GM18508 (cell line): Measurements from ENCODE around the gene TAF1B.

Source experiments
- ATAC-seq: cut with Tn5 transposase; IDR thresholded peaks from one replicate; pipeline ENCODE4 v1.9.1; 2021; ENCODE audit warnings: moderate number of reproducible peaks; ENCODE audit not compliant: insufficient read depth, unreplicated experiment

Gene TAF1B

DNA sequence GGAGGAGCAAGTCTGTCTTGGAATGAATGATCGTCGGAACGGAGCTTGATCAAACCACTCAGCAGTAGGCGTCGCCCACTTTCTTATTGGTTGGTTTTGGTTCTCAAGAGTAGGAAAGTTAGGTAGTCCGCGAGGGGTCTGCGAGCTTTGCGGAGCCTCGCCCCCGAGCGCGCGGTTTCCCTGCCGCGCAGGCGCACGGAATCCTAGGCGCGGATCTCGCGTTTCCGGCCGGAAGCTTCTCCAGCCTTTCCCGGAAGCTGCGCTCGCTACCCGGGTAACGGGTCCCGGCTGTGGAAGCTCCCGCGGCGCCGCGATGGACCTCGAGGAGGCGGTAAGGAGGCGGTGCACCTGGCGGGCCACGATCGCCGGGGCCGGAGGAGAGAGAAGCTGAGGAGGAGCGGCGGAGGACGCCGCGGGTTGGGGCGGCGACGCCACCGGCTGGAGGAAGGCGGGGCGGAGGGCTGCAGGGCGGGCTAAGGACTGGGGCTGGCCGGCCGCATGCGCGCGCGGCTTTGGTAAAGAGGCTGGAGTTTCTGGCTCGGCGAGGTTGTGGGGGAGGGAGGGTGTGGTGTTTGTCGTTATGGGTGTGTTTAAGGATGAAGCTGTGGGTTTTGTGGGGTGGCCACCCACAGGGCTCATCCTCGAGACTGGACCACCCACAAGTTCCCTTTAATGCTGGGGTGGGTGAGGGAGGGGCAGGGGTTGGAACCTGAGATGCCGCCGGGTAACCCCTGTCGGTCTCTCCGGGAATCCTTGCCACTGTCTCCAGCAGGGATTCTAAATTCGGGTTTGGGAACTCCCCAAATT lies at the start of gene TAF1B:
Gene TAF1B (plus strand): TSS at position 246 of the 807 bp plus-strand sequence. CDS start 68 bp downstream, at position 314.
- peak; percentile 57 for ATAC-seq

DNA sequence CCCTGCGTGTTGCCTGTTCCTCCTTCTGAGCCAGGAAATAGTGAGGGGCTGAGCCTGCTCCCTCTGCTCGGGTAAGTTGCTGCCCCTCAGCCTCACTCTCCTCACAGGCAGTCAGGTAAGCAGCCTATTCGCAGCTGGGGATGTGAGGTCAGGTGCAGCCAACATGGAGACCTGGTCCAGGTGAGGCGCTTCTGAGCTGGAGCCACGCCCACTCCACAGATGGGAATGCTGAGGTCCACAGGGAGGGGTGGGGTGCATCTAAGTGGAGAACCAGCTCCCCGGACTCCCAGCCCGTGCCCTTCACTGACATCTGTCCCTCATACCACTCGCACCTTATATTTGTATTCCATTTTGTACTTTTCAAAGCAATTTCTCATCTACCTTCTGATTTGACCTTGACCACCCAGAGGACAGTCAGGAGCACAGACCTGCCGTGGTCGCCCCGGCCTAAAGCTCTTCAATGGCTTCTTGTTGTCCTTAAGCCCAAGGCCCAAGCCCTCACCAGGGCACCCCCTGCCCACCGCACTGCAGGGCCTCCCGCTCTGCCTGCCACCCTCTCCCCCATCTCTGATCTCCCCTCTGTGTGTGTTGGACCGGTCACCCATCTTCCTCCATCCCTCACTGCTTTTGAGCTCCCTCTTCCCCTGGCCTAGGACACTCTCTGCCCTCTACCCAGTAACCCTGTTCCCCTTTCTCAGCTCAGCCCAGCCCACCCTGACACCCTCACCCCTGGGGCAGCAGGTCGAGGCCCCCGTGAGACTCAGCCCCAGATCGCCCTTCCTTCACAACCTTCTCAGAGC lies 49.2 kb upstream of the TAF1B start:
- ATAC-seq, result no peak

DNA sequence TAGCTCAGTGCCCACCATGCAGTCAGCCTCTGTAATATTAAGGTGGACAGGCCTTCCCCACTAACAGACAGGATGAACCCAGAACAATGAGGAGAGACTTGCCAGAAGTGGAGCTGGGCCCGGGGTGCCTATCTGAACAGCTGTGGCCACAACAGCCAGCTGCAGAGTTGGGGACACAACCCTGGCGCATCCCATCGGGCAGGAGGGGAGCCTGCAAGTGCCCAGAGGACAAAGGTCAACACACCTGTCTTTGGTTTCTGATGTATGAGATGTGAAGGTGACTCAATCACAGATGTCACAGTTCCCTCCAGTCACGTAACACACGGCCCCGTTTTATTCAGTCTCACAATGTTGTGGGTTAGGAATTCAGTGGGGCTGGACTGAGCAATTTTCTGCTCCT lies 48.2 kb upstream of the TAF1B start:
- no peak for ATAC-seq

DNA sequence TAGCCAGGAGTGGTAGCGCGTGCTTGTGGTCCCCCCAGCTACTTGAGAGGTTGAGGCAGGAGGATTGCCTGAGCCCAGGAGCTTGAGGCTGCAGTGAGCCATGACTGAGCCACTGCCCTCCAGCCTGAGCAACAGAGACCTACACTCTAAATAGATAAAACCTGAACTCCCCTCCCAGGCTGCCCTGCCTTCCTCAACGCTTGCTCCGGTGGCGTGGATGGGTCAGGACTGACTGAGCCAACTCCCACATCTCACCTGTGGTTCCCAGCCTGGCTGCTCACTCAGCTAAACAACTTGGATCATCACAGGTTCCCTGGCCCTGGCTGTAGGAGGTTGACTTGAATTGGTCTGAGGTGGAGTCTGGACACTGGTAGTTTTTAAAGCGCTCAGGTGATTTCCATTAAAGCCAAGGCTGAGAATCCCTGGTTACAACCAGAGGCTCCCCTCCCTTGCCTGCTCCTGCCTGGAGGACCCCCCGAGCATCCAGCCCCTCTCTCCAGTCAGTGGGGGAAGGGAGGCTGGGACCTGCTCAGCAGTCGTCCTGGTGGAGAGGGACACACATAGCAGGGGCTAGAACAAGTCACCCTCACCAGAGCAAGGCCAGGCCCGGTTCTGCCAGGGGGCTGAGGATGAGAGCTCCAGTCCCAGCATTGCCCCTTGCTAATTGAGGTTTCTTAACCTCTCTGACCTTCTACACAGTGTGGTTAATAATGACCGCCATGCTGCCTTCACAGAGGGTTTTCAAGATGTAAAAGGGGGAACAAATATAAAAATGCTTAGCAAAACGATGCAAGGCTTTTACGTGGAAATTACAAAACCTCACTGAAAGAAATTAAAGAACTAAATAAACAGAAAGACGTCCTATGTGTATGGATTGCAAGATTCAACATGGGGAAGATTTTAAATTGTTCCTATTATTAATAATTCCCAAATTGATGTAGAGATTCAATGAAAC lies 46.9 kb upstream of the TAF1B start:
- ATAC-seq, result no peak

DNA sequence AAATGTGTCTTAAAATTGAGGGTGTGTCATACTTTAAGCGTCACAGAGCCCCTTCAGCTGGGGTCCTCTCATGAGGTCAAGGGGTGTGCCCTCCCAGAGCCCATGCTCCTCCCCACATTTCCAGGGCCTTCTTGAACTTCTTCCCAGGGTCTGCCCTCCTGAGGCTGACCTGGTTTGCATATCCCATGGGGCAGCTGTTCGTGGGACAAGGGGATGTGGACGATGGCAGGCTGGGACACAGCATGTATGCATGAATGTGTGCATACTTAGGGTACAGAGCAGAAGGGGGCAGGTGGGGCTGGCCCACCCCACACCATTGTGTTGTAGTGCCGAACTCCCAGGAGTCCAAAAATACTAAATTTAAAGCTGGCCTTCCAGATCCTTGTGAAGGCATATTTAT lies 46.2 kb upstream of the TAF1B start:
- no peak for ATAC-seq

DNA sequence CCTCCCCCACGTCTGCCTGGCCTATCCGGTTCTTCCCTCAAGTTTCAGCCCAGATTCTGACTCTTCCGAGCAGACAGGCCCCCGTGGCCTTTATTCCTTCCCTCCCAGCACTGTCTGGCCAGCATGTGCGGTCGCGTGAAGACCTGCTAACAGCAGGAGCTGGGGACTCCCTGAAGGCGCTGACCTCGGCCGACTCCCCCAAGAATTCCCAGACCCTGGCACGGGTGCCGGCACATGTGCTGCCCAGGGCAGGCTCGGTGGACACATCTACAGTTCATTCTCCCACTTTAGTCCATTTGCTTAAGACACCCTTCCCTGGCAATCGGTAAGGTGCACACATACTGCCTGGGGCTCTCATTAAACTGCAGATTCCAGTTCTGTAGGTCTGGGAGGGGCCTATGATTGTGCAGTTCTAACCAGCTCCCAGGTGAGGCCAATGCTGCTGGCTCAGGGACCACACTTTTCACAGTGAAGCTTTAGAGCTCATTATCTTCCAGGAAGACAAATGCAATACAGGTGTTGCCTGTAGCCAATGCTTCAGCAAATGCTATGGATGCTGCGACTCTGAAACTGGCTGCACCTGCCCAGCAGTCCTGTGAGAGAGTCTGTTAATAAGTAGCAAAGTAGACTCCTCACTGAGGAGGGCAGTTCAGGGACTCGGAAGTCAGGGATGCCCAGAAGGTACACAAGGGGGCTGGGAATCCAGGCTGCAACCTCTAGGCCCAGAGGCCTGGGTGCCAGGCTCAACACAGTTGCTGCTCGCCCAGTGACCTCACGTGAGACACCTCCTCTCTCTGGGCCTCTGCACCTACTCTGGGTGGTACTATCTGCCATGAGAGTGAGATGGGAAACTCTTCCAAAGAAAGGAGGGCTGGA lies 45.4 kb upstream of the TAF1B start:
- no peak for ATAC-seq

DNA sequence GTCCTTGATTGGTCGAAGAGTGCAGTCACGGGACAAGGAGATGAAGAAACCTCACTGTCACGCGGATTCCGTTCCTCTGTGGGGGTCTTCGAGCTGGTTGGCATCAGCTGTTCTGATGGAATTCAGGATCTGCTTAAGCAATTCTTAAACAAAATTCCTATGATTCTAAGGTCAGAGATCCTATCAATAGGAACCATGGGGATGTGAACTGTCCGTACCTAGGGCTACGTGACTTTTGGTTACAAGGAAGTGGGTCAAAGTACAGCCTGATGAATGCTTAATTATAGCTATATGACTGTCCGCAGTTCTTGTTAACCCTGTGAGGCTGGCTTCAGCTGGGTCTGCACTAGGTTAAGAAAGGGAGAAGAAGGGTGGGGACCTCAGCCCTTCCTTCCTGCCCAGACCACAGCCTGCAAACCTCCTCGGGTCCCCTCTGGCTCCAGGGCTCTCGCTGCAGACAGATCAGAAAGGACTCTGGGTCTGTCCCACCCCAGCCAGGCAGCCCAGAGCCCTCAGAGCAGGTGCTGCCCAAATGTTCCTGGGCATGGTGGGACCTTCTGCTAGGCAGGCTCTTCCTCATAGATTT lies 44.2 kb upstream of the TAF1B start:
- no peak for ATAC-seq

DNA sequence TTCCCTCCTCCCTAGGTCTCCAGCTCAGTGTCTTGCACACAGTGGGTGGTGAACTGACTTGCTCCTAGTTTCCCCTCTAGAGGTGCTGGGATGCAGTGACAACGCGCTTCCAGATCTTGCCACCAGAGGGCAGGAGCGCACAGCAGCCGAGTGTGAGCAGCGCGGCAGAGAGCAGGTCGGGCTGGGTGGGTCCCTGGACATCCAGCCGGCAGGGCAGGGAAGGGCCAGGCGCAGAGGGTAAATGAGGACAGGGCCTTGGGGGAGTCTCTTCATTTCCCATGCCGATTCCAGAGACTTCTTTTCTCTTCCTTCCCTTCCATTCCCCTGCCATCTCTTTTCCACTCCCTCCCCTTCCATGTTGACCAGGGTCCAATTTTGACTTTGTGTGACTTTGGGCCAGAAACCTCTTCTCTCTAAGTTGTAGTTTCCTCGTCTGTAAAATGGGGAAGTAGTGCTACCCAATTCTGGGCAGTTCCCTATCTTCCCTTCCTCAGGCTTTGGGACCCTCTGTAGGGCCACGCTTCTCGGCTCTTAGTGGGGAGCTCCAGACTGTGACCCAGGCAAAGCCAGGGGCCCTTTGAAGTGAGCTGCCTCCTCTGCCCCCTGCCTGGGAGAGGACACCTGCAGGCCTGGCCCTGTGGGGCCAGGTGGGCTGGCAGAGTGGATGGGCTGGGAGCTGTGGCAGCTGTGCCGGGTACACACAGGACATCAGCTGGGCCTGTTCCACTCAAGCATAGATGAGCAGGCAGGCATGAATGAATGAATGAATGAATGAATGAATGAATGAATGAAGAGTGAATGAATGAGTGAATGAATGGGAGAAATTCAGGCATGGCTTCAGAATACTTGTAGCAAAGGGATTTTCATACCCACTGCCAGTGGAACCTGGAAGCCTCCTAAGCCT lies 43.3 kb upstream of the TAF1B start:
- no peak for ATAC-seq

DNA sequence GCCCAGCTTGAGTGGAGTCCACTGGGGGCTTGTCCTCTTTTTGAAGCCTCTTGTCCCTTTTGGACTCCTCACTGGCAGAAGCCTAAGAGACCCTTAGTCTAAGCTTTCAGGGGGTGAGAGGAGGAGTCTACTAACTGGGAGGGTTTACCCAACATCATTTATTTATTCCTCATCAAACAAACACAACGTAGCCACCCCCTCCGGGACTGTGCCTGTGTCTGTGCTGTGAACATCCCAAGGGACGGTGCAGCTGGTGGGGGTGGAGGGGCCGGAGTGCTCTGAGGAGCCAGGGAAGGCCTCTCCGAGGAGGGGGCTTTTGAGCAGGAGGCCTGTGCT lies 42.7 kb upstream of the TAF1B start:
- no peak for ATAC-seq

DNA sequence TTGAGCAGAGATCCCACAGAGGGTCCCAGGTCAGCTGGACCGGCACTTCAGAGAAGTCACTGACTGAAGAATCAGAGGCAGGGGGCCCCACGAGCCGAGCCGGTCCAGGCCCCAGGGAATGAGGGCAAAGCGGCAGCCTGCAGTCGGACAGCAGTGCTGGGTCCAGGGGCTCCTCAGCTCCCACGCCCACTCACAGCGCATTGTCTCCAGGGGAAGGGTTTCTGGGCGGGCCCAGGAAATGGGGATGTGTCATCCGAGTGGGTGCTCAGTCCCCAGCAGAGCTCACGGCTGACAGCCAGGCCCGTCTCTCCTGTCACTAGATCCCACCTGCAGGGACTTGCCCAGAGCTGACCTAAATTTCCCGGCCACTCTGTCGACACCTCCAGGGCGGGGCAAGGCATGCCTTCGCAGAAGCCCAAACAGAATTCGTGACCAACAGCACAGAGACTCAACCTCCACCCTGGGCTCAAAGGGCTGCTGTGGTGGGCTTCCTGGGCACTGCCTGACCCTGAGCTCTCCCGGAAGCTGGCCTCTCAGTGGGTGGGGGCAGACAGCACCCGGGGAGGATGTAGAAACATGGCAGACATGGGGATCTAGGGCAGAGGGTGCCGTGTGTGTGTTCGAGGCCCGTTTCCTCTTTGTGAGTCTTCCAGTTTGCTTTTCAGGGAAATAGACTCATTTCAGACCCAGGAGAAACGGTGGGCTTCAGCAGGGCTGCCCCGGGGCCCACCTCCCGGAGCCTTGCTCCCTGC lies 42.1 kb upstream of the TAF1B start:
- ATAC-seq, result no peak

DNA sequence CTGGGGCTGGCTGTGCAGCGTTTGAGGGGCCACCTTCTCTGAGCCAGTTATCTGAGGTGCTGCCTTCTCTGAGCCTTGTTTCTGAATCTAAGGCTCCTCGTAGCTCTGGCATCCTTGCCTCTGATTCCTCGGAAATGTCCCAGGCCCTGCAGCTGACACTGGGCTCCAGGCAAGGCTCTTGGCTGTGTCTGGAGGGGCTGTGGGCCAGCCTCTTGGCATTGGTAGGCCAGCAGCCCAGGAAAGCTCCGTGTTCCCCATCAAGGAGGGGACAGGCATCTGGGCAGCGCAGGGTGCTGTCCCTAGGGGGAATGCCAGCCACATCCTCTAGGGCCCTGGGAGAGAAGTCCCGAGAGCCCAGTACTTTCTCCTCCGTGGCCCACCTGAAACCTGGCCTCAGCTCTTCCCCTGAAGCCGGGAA lies 40.7 kb upstream of the TAF1B start:
- ATAC-seq, result no peak

DNA sequence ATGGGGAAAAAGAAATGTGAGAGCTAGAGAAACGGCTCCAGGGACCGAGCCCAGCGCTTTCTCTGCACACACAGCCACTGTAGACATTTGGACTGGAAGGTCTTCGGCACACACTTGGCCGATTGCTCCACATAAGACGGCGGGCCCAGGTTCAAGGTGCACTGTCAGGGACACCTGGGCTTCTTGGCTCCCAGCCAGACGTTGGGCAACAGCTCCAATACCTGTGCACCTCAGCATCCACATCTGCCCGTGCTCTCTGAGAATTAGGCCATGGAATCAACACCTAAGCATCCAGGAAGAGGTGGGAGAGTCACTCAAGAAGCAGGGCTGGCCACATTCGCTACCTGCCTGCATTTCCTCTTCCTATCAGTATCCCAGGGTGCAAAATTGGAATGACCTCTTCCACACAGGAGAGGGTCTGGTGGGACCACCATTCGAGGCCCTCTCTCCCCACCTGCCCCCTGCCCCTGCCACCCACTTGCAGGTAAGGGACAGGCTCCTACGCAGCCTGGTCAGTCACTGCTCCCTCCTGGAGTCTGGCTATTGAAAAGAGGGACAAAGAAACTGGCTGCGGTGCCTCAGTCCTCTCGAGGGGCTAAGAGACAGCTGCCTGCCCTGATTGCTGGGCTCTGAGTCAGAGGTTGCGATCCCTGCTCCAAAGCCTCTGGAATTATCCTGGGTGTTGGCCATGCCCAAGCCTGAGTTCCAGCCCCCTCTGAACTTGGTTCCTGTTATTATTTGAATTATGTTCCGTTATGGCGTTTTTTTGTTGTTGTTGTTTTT lies 40.1 kb upstream of the TAF1B start:
- ATAC-seq, result no peak

DNA sequence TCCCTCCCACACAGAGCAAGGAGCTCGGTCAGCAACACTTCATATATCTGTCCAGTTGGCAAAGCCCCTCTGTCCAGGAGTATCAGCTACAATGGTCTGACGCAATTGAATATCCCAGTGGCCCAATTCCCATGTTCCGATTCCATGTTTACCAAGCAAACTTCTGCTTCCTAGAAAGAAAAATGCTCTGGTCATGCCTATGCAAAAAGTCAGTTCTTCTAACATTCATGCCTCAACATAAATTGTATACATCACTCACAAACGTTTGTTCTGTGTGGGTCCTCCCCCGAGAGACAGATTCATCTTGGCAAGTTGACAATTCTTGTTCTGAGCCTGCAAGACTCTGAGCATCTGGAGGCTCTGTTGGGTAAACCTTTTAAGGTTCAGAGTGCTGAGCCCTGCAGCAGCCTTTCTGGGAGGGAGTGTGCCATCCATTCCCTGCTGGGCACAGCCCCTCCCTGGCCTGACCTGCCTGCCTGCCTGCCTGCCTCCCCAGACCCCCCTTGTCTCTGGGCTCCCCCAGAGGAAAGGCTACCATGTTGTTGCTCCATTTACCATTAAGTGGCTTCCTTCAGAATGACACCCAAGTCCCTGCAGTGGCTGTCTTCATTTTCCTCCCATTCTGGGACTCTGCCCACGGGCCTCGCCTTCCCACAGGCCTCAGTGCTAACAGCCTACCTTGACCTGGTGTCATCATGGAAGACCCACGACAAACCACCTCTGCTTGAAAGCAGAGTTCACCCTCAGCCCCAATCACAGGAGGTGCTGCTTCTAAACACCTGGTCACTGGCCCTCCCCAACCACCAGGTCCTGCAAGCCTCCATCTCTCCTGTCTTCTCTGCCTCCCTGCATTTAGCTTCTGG lies 37.6 kb upstream of the TAF1B start:
- ATAC-seq, result no peak

DNA sequence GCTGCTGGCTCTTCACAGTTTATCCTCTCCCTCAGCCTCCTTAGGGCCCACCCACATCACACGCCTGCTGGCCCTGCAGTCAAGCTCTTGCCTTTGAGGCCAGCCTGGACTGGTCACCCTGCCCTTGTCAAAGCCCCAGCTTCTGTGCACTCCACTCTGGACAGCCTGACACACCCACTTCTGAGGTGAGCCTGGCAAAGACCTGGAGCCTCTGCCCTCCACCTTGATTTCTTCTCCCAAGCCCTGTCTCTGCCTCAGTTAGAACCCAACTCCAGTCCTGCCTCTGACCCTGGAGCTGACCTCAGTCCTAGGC lies 37.0 kb upstream of the TAF1B start:
- ATAC-seq, result no peak

DNA sequence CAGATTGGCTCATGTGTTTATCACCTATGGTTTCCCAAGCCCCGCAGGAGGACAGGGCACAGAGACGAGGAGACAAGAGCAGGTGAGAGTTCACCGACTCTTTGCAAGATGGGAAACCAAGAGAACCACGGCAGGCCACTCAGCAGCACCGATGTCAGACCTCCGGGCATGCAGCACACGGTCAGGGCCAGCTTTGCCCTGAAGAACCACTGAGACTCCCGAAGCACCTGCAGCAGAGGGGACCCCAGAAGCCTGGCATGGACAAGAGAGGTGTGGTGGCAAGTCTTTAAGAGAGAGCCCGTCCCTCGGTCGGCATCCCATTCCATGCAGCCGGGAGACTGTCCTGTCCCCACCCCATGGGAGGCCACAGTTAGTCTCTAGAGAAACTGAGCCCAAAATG lies 36.6 kb upstream of the TAF1B start:
- no peak for ATAC-seq

DNA sequence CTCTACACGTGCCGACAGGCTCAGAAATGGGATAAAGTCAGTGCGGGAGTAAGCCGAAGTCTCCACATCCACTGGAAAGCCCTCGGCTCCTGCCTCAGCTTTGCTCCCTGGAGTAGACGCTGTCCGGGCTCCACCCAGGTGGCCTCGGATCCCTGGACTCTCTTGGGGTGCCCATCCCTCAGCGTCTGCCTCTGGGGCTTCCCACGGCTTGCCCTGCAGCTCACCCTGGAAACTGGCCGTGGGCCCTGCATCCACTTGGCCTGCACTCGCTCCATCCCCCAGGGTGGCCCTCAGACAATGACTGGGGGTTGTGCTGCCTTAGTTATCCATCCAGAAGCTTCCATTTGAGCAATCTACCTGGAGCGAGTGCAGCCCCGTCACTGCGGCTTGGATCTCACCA lies 36.2 kb upstream of the TAF1B start:
- ATAC-seq, result no peak
